HG03460 (cell line): ENCODE data around the gene LIM2.

Experiments used
- ATAC-seq: cut with Tn5 transposase; IDR thresholded peaks from one replicate; pipeline ENCODE4 v1.9.1; 2021; ENCODE audit not compliant: unreplicated experiment

Gene LIM2

GRCh38 chr19:51341976-51342580, 45.7 kb downstream of the LIM2 start, which contains the start of gene VSIG10L:
TSS of gene VSIG10L (minus strand) at chr19:51342139. CDS start at chr19:51342124, 15 bp downstream.
- no peak for ATAC-seq

- no peak for ATAC-seq
Observed at GRCh38 chr19:51341066-51341465, 46.7 kb downstream of the LIM2 start.

DNA sequence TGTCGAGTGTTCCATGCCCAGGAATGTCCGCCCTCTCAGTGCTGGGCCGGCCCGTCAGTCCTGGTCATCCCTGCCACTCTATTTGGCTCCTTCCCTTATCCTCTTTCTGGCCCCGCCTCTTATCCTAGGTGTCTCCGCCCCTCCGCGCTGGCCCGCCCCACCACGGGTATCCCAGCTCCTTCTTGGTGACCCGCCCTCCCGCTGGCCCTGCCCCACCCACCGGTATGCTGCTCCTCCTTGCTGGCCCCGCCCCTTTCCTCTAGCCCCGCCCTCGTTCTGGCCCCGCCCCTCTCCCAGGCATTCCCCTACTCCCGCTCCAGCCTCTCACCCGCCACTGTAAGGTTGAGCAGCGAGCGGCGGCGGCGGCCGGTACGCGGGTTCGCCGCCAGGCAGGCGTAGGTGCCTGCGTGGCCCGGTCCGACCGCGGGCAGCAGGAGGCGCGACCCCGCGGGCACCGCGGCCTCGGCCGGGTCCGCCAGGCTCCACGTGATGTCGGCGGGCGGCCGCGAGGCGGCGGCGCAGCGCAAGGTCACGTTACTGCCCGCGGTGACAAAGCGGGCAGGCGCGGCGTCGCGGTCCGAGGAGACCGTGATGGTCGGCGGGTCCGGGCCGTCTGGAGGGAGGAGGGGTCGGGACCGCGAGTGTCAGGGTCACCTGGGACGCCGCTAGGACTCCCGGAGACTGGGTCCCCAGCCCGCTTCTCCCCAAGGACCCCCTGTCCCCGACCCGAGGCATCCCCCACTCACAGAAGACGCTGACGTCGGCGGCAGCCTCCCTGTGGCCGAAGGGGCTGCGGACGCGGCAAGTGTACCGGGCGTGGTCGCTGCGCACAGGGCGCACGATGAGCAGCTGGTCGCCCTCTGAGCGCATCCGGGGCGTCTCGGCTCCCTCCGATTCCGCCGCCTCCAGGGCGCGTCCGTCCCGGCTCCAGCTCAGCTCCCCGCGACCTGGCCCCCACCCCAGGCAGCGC, 47.8 kb downstream of the LIM2 start:
- ATAC-seq = peak; percentile 51

DNA sequence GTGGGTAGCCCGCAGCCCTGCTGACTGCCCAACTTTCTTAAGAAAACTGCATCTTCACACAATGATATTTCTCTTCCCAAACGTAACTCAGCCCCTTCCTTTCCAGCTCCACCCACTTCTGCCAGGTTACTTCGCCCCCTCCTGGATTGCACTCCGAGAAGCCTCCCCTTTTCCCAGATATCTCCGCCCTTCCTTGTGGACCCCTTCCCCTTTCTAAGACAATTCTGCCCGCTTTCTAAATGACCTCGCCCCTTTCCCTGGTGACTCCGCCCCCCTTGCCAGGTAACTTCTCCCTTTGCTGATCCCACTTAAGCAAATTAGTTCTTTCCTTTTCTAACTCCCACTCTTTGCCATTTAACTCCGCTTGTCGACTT, 48.5 kb downstream of the LIM2 start:
- ATAC-seq = no peak

DNA sequence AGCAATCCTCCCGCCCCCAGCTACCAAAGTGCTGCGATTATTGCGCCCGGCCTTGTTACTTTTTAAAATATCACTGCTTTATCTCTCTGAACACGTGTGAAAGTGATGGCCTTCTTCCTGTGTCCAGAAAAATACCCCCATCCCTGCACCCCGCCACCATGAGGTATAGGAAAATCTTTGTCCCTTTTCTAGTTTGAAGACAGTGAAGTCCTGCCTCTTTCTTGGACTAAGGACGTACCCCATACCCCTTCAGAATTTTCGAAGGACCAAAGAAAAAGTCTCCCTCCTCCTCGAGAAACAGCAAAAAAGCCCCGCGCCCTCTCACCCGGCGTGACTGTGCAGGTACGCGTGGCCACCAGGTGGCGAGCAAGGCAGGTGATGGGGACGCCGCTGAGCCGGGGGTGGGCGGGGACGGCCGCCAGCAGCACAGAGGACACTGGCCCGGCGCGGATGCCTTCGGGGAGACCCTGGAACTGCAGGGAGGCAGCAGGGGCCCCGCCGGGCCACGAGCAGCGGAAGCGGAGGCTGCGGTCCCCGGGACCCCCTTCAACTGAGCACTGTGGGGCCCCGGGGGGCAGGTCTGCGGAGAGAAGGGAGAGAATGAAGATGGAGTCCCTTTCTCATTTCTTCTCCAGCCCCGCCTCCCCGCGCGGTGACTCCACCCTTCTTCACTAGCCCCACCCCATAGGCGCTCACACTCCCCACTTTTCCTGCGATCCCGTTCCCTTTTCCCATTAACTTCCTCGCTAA, 49.0 kb downstream of the LIM2 start:
- peak; percentile 44 for ATAC-seq

GRCh38 chr19:51337861-51338562, 49.8 kb downstream of the LIM2 start:
- no peak for ATAC-seq

- no peak for ATAC-seq
Observed at GRCh38 chr19:51337141-51337860, 50.5 kb downstream of the LIM2 start.

DNA sequence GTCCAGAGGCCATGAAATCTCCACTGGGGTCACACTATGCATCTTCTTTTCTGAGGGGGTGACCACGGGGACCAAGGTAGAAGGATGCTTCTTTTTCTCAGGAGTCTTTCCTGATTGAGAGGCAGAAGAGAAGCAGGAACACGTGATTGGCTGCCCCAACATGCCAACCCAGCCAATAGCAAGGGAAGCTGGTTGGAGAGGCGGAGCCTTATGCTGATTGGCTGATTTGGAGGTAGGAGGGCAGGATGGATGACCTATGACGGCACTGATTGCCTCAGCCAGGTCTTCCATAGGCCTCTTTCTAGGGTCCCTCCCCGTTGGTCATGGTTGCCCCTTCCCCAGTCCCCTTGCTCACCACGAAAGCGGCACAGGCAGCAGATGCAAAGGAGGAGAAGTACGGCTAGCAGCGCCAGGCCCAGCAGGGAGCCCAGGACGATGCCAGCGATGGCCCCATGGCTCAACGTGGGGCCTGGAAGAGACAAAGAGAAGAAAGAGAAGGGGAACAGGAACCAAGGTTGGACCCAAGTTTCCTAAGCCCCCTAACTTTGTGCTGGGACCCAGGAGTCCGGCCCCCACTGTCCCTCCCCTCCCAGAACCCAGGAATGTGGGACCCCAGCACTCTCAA, 53.8 kb downstream of the LIM2 start:
- ATAC-seq = no peak

- ATAC-seq = no peak
Observed at GRCh38 chr19:51331716-51332115, 56.1 kb downstream of the LIM2 start.

- no peak for ATAC-seq
Observed at GRCh38 chr19:51331193-51331592, 56.6 kb downstream of the LIM2 start.

DNA sequence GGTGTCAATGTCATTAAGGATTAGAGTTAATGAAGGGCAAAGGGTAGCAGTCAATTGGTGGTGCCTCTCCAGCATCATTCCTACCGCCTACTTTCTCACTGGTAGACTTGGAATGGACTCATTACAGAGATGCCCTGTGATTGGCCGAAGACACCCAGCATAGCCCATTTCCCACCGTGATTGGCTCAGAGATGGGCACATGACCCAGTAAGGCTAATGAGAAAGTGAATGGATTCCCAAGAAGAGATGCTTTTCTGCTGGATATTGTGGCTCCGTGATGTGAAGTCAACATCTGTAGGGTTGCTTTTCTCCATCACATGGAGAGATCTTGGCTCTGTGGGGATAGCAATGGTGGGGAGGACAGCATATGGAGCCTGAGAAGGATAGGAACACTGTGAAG, 57.4 kb downstream of the LIM2 start:
- no peak for ATAC-seq
